ENCODE results near the gene SELENOO.

- TF ChIP-seq POLR2AphosphoS5 (IDR thresholded peaks at IDR 0.05; ENCODE audit: low read depth, low read length) (no peak), SIN3A (IDR thresholded peaks at IDR 0.05; ENCODE audit: borderline replicate concordance, insufficient read depth, low read depth, low read length) (no peak)
- TF ChIP-seq, protein P1, sequence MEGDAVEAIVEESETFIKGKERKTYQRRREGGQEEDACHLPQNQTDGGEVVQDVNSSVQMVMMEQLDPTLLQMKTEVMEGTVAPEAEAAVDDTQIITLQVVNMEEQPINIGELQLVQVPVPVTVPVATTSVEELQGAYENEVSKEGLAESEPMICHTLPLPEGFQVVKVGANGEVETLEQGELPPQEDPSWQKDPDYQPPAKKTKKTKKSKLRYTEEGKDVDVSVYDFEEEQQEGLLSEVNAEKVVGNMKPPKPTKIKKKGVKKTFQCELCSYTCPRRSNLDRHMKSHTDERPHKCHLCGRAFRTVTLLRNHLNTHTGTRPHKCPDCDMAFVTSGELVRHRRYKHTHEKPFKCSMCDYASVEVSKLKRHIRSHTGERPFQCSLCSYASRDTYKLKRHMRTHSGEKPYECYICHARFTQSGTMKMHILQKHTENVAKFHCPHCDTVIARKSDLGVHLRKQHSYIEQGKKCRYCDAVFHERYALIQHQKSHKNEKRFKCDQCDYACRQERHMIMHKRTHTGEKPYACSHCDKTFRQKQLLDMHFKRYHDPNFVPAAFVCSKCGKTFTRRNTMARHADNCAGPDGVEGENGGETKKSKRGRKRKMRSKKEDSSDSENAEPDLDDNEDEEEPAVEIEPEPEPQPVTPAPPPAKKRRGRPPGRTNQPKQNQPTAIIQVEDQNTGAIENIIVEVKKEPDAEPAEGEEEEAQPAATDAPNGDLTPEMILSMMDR (IDR thresholded peaks at IDR 0.05): no peak
Measured at GRCh38 chr22:50233223-50233622, 32.4 kb downstream of the SELENOO start.
